Uterus (tissue), 4 donors: ENCODE data around the gene DTNBP1. TPM values are rescaled to one million over a fixed set of nuclear protein-coding genes. Genes with fewer than 3 reads are reported as not detected.

Experiments
- DNase-seq, 2 donors: peaks; one replicate each; pipeline ENCODE4 v3.0.0-alpha.2; 2019 to 2020
- H3K27ac ChIP-seq, 2 donors: fragments of 200-600 bp; sonication (generic); 1 replicate in 1 of 2; 2 replicates in 1 of 2; pipeline ENCODE4 v1.5.1; 2016 to 2018
- H3K27me3 ChIP-seq, 2 donors: fragments of 200-600 bp; sonication (generic); one replicate each; pipeline ENCODE4 v1.5.1; 2018 to 2019; ENCODE audit warnings: control low read depth in 1 of 2
- H3K36me3 ChIP-seq, 2 donors: fragments of 200-600 bp; sonication (generic); one replicate each; pipeline ENCODE4 v1.5.1; 2019; ENCODE audit warnings: control low read depth in 1 of 2
- H3K4me1 ChIP-seq, 2 donors: fragments of 200-600 bp; sonication (generic); one replicate each; pipeline ENCODE4 v1.5.1; 2018 to 2019; ENCODE audit warnings: control low read depth in 1 of 2
- H3K4me3 ChIP-seq, 2 donors: fragments of 200-600 bp; sonication (generic); 1 replicate in 1 of 2; 2 replicates in 1 of 2; pipeline ENCODE4 v1.5.1; 2018 to 2019; ENCODE audit warnings: mild to moderate bottlenecking in 1 of 2
- H3K9me3 ChIP-seq, 2 donors: fragments of 200-600 bp; sonication (generic); one replicate each; pipeline ENCODE4 v1.5.1; 2019; ENCODE audit warnings: control low read depth in 1 of 2
- CTCF ChIP-seq, 4 experiments: fragments of 200-600 bp in 2 of 4; fragments of 450-650 bp in 2 of 4; sonication (generic) in 2 of 4; IDR thresholded peaks; one replicate each; pipeline ENCODE4 v1.5.1; 2016 to 2019; ENCODE audit warnings: antibody characterized with exemption in 4 of 4, mild to moderate bottlenecking in 2 of 4, moderate library complexity in 1 of 4
- POLR2A ChIP-seq, 2 donors: fragments of 450-650 bp; IDR thresholded peaks; one replicate each; pipeline ENCODE4 v1.6.1; 2016; ENCODE audit warnings: antibody characterized with exemption in 2 of 2, mild to moderate bottlenecking in 1 of 2, moderate library complexity in 1 of 2
- intact Hi-C: fragments of 100-400 bp; cut with DNase I; formaldehyde crosslinking; loops from one replicate; pipeline ENCODE4 v1.15.1; 2023; ENCODE audit warnings: low total_unique reads
- total RNA-seq, 4 donors: library from RNA; depleted of rRNA in 3 of 4; stranded (reverse); fragments of >200 nt in 3 of 4; gene quantifications; one replicate each; pipeline versions ENCODE4 v1.1.0 to v1.2.4, GENCODE V29; 2014 to 2023
- donor health status: DM: yes; HTN: yes; CAD: no.

Gene DTNBP1
- total RNA-seq, 4 donors from 2014 or later: 1.8 to 19.8 (median 9.0) TPM; not detected in 1

GRCh38 chr6:15572296-15573016 is 90.4 kb downstream of the DTNBP1 start:
- intact Hi-C loops: no loop called here
- Histone ChIP-seq H3K9me3 (no peaks in the 10 kb centered on the region), H3K27me3 (no peaks in the 10 kb centered on the region)

GRCh38 chr6:15570171-15570570 is 92.7 kb downstream of the DTNBP1 start:
- Histone ChIP-seq H3K27me3 (no peaks in the 10 kb centered on the region), H3K4me3 (no peak overlapping the region), H3K4me1 (no peaks in the 10 kb centered on the region), H3K27ac (no peak overlapping the region), H3K36me3 (no peaks in the 10 kb centered on the region), H3K9me3 (no peaks in the 10 kb centered on the region)
- TF ChIP-seq POLR2A (IDR thresholded peaks at IDR 0.05) (no peak), CTCF (IDR thresholded peaks at IDR 0.05) (no peak)
- intact Hi-C loops: no loop called here
- DNase-seq: no peak

More at GRCh38 chr6:15572296-15573016, 90.4 kb downstream of the DTNBP1 start:
- Histone ChIP-seq H3K36me3 (no peaks in the 10 kb centered on the region), H3K4me1 (no peaks in the 10 kb centered on the region), H3K4me3 (no peak overlapping the region), H3K27ac (no peak overlapping the region)
- no peak for DNase-seq
- no peak for TF ChIP-seq CTCF (IDR thresholded peaks at IDR 0.05)
- no peak for TF ChIP-seq POLR2A (IDR thresholded peaks at IDR 0.05)

- Histone ChIP-seq H3K4me3 (no peak overlapping the region), H3K9me3 (no peaks in the 10 kb centered on the region), H3K4me1 (no peaks in the 10 kb centered on the region), H3K36me3 (no peaks in the 10 kb centered on the region), H3K27ac (no peak overlapping the region), H3K27me3 (no peaks in the 10 kb centered on the region)
- TF ChIP-seq POLR2A (IDR thresholded peaks at IDR 0.05) (no peak), CTCF (IDR thresholded peaks at IDR 0.05) (no peak)
- intact Hi-C loops: no loop called here
- DNase-seq: no peak
Observed at GRCh38 chr6:15569035-15569995, 93.5 kb downstream of the DTNBP1 start.

GRCh38 chr6:15562977-15563376 is 99.9 kb downstream of the DTNBP1 start:
- Histone ChIP-seq H3K4me1 (no peaks in the 10 kb centered on the region), H3K4me3 (no peak overlapping the region), H3K27ac (no peak overlapping the region), H3K36me3 (no peaks in the 10 kb centered on the region), H3K9me3 (no peaks in the 10 kb centered on the region), H3K27me3 (no peaks in the 10 kb centered on the region)
- TF ChIP-seq POLR2A (IDR thresholded peaks at IDR 0.05) (no peak), CTCF (IDR thresholded peaks at IDR 0.05) (no peak)
- DNase-seq: no peak
- intact Hi-C loops: no loop called here
